Activated CD4-positive, CD25-positive, alpha-beta regulatory T cell (primary cell): ENCODE measurements around the gene BAMBI.

Experiments used
- DNase-seq, 4 experiments: peaks; one replicate each; lab custom pipeline; 2025; lab: John Stamatoyannopoulos, UW

Gene BAMBI

GRCh38 chr10:28676326-28676967 lies 874 bp upstream of the BAMBI start:
- no peak for DNase-seq

- no peak for DNase-seq
Observed at GRCh38 chr10:28677888-28678686, 766 bp downstream of the BAMBI start.

GRCh38 chr10:28678687-28679457 lies 1.6 kb downstream of the BAMBI start:
- no peak for DNase-seq

- no peak for DNase-seq
Observed at GRCh38 chr10:28679581-28680357, 2.4 kb downstream of the BAMBI start.

- no peak for DNase-seq
Observed at GRCh38 chr10:28680358-28680752, 3.0 kb downstream of the BAMBI start.

- DNase-seq, result no peak
Observed at GRCh38 chr10:28681291-28681763, 4.0 kb downstream of the BAMBI start.

- no peak for DNase-seq
Observed at GRCh38 chr10:28681928-28682750, 4.8 kb downstream of the BAMBI start.

GRCh38 chr10:28684157-28684985 lies 7.0 kb downstream of the BAMBI start:
- DNase-seq, result no peak

GRCh38 chr10:28684986-28685580 lies 7.8 kb downstream of the BAMBI start:
- no peak for DNase-seq

GRCh38 chr10:28685717-28686116 lies 8.4 kb downstream of the BAMBI start:
- DNase-seq, result no peak

- DNase-seq, result no peak
Observed at GRCh38 chr10:28686835-28687682, 9.7 kb downstream of the BAMBI start.

- no peak for DNase-seq
Observed at GRCh38 chr10:28687683-28688001, 10.3 kb downstream of the BAMBI start.

- no peak for DNase-seq
Observed at GRCh38 chr10:28690545-28690944, 13.2 kb downstream of the BAMBI start.

- no peak for DNase-seq
Observed at GRCh38 chr10:28691187-28691694, 13.9 kb downstream of the BAMBI start.

GRCh38 chr10:28692050-28692449 lies 14.7 kb downstream of the BAMBI start:
- DNase-seq, result no peak

- no peak for DNase-seq
Observed at GRCh38 chr10:28694530-28694929, 17.2 kb downstream of the BAMBI start.

- no peak for DNase-seq
Observed at GRCh38 chr10:28698075-28698474, 20.8 kb downstream of the BAMBI start.

GRCh38 chr10:28704464-28705161 lies 27.3 kb downstream of the BAMBI start:
- DNase-seq, result no peak
